GM12864 (cell line): Measurements from ENCODE around the gene PTPRCAP.
"Not testable (repeated sequence)": the region's sequence is repeated elsewhere in the genome, so short reads cannot be mapped to it uniquely, and the experiment has no call there.

Experiments used
- DNase-seq: peaks from one replicate; pipeline ENCODE4 v3.0.0-alpha.2; 2011; ENCODE audit warnings: low read depth
- H3K4me3 ChIP-seq: 2 replicates; pipeline ENCODE4 v1.5.1; 2011; ENCODE audit warnings: mild to moderate bottlenecking, low read depth, low read length, control low read depth
- TF ChIP-seq, protein P1 (sequence below): IDR thresholded peaks from 2 replicates; pipeline ENCODE4 v1.5.1; 2011; ENCODE audit warnings: low read depth, mild to moderate bottlenecking, moderate library complexity, low read length, control low read depth, inconsistent platforms; ENCODE audit errors: missing control alignments

Gene PTPRCAP

DNA sequence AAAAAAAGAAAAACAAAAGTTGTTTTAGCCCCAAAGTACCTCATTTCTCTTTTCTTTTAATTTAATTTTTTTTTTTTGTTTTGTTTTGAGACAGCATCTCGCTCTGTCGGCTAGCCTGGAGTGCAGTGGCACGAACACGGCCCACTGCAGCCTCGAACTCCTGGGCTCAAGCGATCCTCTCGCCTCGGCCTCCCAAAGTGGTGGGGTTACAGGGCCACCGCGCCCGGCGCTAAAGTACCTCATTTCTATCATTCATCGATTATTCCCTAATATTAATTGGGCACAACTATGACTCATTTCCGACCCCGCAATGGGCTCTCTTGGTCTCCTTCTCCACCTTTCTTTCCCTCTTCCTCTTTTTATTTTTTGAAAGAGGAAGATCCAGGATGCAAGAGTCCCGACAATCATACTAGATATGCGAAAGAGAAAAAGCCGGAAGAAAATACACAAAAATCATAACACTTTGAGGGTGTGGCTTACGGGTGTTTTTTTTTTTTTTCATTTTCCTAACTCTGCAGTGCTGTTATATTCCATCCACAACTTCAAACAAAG is 44.9 kb upstream of the PTPRCAP start:
- DNase-seq: no peak
- H3K4me3 ChIP-seq: peak overlapping the region; percentile 64
- TF ChIP-seq, protein P1, sequence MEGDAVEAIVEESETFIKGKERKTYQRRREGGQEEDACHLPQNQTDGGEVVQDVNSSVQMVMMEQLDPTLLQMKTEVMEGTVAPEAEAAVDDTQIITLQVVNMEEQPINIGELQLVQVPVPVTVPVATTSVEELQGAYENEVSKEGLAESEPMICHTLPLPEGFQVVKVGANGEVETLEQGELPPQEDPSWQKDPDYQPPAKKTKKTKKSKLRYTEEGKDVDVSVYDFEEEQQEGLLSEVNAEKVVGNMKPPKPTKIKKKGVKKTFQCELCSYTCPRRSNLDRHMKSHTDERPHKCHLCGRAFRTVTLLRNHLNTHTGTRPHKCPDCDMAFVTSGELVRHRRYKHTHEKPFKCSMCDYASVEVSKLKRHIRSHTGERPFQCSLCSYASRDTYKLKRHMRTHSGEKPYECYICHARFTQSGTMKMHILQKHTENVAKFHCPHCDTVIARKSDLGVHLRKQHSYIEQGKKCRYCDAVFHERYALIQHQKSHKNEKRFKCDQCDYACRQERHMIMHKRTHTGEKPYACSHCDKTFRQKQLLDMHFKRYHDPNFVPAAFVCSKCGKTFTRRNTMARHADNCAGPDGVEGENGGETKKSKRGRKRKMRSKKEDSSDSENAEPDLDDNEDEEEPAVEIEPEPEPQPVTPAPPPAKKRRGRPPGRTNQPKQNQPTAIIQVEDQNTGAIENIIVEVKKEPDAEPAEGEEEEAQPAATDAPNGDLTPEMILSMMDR: no peak

DNA sequence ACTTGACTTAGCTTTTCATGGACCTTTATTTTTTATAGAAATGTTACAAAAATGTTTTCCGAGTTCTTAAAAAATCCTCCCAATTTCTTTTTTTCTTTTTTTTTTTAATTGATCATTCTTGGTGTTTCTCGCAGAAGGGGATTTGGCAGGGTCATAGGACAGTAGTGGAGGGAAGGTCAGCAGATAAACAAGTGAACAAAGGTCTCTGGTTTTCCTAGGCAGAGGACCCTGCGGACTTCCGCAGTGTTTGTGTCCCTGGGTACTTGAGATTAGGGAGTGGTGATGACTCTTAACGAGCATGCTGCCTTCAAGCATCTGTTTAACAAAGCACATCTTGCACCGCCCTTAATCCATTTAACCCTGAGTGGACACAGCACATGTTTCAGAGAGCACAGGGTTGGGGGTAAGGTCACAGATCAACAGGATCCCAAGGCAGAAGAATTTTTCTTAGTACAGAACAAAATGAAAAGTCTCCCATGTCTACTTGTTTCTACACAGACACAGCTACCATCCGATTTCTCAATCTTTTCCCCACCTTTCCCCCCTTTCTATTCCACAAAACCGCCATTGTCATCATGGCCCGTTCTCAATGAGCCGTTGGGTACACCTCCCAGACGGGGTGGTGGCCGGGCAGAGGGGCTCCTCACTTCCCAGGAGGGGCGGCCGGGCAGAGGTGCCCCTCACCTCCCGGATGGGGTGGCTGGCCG is 40.0 kb upstream of the PTPRCAP start:
- DNase-seq, H3K4me3 ChIP-seq: not testable (repeated sequence)

DNA sequence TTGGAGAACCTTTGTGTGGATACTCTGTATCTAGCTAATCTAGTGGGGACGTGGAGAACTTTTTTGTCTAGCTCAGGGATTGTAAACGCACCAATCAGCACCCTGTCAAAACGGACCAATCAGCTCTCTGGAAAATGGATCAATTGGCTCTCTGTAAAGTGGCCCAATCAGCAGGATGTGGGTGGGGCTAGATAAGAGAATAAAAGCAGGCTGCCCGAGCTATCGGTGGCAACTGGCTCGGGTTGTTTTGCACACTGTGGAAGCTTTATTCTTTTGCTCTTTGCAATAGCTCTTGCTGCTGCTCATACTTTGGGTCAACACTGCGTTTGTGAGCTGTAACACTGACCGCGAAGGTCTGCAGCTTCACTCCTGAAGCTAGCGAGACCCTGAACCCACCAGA is 39.2 kb upstream of the PTPRCAP start:
- not testable (repeated sequence) for H3K4me3 ChIP-seq, DNase-seq

DNA sequence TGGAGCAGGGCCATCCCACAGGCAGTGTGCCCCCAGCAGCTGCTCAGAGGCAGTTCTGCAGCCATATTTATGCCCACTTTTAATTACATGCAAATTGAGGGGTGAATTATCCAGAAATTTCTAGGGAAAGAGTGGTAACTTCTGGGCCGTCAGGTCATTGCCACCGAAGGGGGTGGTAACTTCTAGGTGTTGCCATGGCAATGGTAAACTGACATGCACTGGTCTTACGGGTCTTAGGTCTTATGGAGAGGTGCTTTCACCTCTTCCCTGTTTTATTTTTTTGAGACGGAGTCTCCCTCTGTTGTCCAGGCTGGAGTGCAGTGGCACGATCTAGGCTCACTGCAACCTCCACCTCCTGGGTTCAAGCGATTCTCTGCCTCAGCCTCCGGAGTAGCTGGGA is 35.4 kb upstream of the PTPRCAP start:
- no peak overlapping the region for H3K4me3 ChIP-seq
- TF ChIP-seq, protein P1: no peak
- no peak for DNase-seq

DNA sequence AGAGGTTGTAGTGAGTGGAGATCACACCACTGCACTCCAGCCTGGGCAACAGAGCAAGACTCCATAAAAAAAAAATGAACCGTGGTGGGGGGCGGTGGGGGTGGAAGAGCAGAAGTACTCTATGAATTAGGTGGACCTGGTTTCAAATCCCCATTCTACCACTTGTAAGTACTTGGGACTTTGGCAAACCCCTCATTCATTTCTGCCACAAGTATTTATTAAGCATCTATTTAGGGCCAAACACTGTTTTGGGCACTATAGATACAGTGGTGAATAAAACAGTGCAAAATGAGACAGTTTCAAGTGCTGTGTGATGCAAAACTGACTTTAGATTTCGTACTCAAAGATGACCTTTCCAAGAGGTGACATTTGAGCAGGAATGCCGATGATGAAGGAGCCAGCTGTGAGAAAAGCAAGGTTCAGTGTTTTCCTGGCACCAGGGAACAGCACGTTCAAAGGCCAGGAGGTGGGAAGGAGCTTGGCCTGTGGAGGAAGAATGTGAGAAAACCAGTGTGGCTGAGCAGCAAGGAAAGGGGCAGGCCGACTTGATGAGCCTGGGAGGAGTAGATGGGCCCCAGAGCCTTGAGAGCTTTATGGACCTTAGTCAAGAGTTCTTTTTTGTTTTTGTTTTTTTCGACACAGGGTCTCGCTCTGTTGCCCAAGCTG is 33.0 kb upstream of the PTPRCAP start:
- no peak for DNase-seq

DNA sequence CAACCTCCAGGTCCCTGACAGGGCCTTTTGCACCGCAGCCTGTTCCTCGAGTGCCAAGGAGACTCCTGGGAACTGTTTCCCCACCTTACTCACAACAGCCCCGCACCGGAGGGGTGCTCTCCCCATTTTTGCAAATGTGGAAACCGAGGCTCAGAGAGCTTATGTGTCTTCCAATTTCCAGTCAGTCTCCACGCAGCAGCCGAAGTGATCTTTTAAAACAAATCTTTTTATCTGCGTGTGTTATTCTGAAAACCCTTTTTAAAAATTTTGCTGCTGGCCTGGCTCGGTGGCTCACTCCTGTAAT is 32.0 kb upstream of the PTPRCAP start:
- TF ChIP-seq, protein P1: no peak
- DNase-seq: no peak
- peak overlapping the region; percentile 68 for H3K4me3 ChIP-seq

More for the DNA sequence above, 33.0 kb upstream of the PTPRCAP start:
- TF ChIP-seq, protein P1: no peak
- no peak overlapping the region for H3K4me3 ChIP-seq

DNA sequence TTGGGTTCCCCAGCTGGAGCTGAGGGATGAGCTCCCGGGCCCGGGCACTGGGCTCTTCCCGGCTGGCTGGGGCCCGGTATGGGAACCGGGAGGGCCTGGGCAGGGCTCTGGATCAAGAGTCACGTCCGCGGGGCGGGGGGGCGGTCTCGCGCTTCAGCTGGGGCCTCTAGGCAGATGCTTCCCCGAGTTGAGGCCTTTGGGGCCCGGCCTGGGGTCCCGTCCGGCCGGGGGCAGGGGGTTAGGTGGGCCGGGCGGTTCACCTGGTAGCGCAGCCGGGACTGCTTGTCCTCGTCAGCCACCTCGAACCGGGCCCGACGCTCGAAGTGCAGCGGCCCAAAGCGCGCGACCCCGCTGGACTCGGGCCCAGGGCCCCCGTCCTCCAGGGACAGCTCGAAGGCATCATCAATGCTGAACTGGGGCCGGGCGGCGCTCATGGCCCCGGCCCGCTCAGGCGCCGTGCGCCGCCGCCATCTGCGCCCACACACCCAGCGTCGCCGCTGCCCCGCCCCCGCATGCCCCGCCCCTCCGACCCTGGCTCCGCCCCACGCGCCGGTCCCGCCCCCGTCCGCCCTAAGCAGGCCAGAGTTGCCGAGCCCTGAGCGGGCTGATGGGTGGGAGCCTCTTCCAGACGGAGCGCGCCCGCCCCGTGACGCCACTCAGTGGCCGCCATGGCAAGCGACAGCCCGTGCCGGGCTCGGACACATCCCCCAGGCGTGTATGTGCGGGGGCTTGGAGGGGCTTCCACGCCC is 31.5 kb upstream of the PTPRCAP start, which contains the start of gene TMEM134:
TSS of gene TMEM134 (minus strand) at position 493 of the 749 bp plus-strand sequence. CDS start at position 434, 59 bp downstream.
- peak within 1 kb of the TSS; percentile 79 for H3K4me3 ChIP-seq
- DNase-seq: peak; percentile 76

More for the DNA sequence above, 31.5 kb upstream of the PTPRCAP start, which contains the start of gene TMEM134:
- TF ChIP-seq, protein P1: peak; percentile 62
